ENCODE measurements around the gene TEX22.

The TEX22 gene

GRCh38 chr14:105426416-105427130 is 28.2 kb downstream of the TEX22 start:
- no peak for TF ChIP-seq EZH2phosphoT487 (IDR thresholded peaks at IDR 0.05; ENCODE audit: low read length)
- TF ChIP-seq CTCF (IDR thresholded peaks at IDR 0.05; ENCODE audit: low read length) = no peak
- TF ChIP-seq EZH2 (optimal IDR thresholded peaks at IDR 0.05; ENCODE audit: low read depth, low read length) = no peak
- H2AFZ ChIP-seq (ENCODE audit: low read length) = no peak overlapping the region
- no peaks in the 10 kb centered on the region for H3K9me3 ChIP-seq (replicated peaks; ENCODE audit: insufficient read depth, low read length)
- no peaks in the 10 kb centered on the region for H3F3A ChIP-seq (ENCODE audit: insufficient read depth, low read length)
- H3K4me2 ChIP-seq (ENCODE audit: low read depth, low read length) = no peak overlapping the region
- no peaks in the 10 kb centered on the region for H4K20me1 ChIP-seq (ENCODE audit: insufficient read depth, low read length)
- H3K27ac ChIP-seq (ENCODE audit: low read length) = no peak overlapping the region
- H3K27me3 ChIP-seq (replicated peaks; ENCODE audit: insufficient read depth, low read length) = no peaks in the 10 kb centered on the region
- H3K9ac ChIP-seq (ENCODE audit: low read length) = no peak overlapping the region
- H3K9me2 ChIP-seq (replicated peaks; ENCODE audit: insufficient read depth, low read length) = no peaks in the 10 kb centered on the region
- H3K79me2 ChIP-seq (ENCODE audit: low read length) = peaks cover 26% of the 10 kb centered on the region
- H3K4me1 ChIP-seq (ENCODE audit: low read length) = no peaks in the 10 kb centered on the region
- H3K36me3 ChIP-seq (replicated peaks; ENCODE audit: insufficient read depth, low read length) = no peaks in the 10 kb centered on the region
- H3K4me3 ChIP-seq (ENCODE audit: low read length) = no peak overlapping the region
- no peak for DNase-seq

DNA sequence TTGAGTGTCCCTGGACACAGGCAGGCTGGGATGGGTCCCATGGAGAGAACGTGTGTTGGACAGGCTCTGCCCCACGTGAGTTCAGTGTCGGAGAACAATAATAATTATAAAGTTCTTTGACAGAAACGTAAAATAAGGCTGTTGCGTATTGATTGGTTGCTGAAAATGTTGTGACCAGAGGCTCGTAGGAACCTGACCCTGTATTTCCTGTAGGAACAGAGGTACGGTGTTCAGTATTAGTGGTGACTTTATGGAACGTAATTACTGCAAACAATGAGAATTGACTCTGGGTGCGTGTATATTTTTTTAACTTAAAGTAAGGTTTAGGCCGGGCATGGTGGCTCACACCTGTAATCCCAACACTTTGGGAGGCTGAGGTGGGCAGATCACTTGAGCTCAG is 29.1 kb downstream of the TEX22 start:
- Histone ChIP-seq H2AFZ (ENCODE audit: low read length) (no peak overlapping the region), H3K4me3 (ENCODE audit: low read length) (no peak overlapping the region), H3K9ac (ENCODE audit: low read length) (no peak overlapping the region), H3K9me2 (replicated peaks; ENCODE audit: insufficient read depth, low read length) (no peaks in the 10 kb centered on the region), H3K36me3 (replicated peaks; ENCODE audit: insufficient read depth, low read length) (no peaks in the 10 kb centered on the region), H3F3A (ENCODE audit: insufficient read depth, low read length) (no peaks in the 10 kb centered on the region), H4K20me1 (ENCODE audit: insufficient read depth, low read length) (no peaks in the 10 kb centered on the region), H3K4me2 (ENCODE audit: low read depth, low read length) (no peak overlapping the region), H3K9me3 (replicated peaks; ENCODE audit: insufficient read depth, low read length) (no peaks in the 10 kb centered on the region), H3K4me1 (ENCODE audit: low read length) (no peaks in the 10 kb centered on the region), H3K27ac (ENCODE audit: low read length) (no peak overlapping the region), H3K79me2 (ENCODE audit: low read length) (peaks cover 18% of the 10 kb centered on the region), H3K27me3 (replicated peaks; ENCODE audit: insufficient read depth, low read length) (no peaks in the 10 kb centered on the region)
- no peak for TF ChIP-seq EZH2 (optimal IDR thresholded peaks at IDR 0.05; ENCODE audit: low read depth, low read length)
- no peak for TF ChIP-seq EZH2phosphoT487 (IDR thresholded peaks at IDR 0.05; ENCODE audit: low read length)
- no peak for TF ChIP-seq CTCF (IDR thresholded peaks at IDR 0.05; ENCODE audit: low read length)
- no peak for DNase-seq

GRCh38 chr14:105427936-105428485 is 29.7 kb downstream of the TEX22 start:
- no peak for DNase-seq
- Histone ChIP-seq H3K4me1 (ENCODE audit: low read length) (no peaks in the 10 kb centered on the region), H3K27me3 (replicated peaks; ENCODE audit: insufficient read depth, low read length) (no peaks in the 10 kb centered on the region), H3F3A (ENCODE audit: insufficient read depth, low read length) (no peaks in the 10 kb centered on the region), H2AFZ (ENCODE audit: low read length) (no peak overlapping the region), H3K4me3 (ENCODE audit: low read length) (no peak overlapping the region), H3K27ac (ENCODE audit: low read length) (no peak overlapping the region), H3K9ac (ENCODE audit: low read length) (no peak overlapping the region), H3K79me2 (ENCODE audit: low read length) (peaks cover 12% of the 10 kb centered on the region), H3K4me2 (ENCODE audit: low read depth, low read length) (no peak overlapping the region), H4K20me1 (ENCODE audit: insufficient read depth, low read length) (no peaks in the 10 kb centered on the region), H3K9me3 (replicated peaks; ENCODE audit: insufficient read depth, low read length) (no peaks in the 10 kb centered on the region), H3K9me2 (replicated peaks; ENCODE audit: insufficient read depth, low read length) (no peaks in the 10 kb centered on the region), H3K36me3 (replicated peaks; ENCODE audit: insufficient read depth, low read length) (no peaks in the 10 kb centered on the region)
- TF ChIP-seq CTCF (IDR thresholded peaks at IDR 0.05; ENCODE audit: low read length) = no peak
- TF ChIP-seq EZH2phosphoT487 (IDR thresholded peaks at IDR 0.05; ENCODE audit: low read length) = no peak
- no peak for TF ChIP-seq EZH2 (optimal IDR thresholded peaks at IDR 0.05; ENCODE audit: low read depth, low read length)

Data from MM.1S (cell line).